HG02943 (cell line): ENCODE results near the gene FGF4.

Source experiments
- ATAC-seq: cut with Tn5 transposase; IDR thresholded peaks from one replicate; pipeline ENCODE4 v1.9.1; 2021; ENCODE audit warnings: mild to moderate bottlenecking, low read depth, moderate library complexity; ENCODE audit not compliant: unreplicated experiment

Gene FGF4

DNA sequence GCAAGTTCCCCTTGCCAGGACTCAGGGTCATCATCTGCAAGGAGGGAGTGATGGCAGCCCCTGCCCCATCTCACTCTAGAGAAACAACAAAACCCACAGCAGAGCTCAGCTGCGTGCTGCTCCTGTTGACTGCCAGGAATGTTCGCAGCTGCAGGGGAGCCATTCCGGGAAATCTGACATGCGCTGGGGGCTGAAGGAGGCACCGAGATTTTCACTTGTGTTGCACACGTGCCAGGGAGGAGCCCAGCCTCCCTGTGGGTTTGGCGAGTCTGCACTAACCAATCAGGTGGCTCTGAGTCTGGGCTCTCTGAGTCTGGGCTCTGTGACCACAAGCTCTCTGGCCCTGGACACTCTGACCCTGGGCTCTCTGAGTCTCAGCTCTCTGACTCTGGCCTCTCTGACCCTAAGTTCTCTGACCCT is 33.5 kb upstream of the FGF4 start:
- ATAC-seq: no peak

DNA sequence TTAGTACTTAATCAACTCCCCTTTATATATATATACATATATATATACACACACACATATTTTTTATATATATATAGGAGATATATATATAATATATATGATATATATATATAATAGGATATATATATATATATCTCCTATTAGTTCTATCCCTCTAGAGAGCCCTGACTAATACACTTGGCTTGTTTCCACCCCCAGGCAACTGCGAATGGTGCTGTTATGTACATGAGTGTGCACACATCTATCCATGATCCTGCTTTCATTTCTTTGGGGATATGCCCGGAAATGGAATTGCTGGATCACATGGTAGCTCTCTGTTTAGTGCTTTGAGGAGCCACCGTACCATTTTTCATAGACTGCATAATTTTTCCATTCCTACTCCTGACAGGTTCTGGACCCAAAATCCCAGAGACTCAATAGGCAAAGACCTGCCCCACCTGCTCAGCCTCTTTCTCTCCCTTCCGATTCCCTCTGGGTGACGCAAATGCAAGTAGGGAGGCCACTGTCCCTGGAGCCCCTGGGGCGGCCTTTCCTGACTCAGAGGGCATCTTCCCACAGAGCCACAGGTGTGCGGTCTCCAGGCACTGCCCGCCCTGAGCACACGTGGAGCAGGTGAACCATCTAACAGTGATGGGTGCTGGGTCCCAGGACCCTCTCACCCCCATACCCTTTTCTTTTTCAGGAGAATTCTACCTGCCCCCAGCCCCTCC is 32.1 kb upstream of the FGF4 start:
- ATAC-seq: no peak

DNA sequence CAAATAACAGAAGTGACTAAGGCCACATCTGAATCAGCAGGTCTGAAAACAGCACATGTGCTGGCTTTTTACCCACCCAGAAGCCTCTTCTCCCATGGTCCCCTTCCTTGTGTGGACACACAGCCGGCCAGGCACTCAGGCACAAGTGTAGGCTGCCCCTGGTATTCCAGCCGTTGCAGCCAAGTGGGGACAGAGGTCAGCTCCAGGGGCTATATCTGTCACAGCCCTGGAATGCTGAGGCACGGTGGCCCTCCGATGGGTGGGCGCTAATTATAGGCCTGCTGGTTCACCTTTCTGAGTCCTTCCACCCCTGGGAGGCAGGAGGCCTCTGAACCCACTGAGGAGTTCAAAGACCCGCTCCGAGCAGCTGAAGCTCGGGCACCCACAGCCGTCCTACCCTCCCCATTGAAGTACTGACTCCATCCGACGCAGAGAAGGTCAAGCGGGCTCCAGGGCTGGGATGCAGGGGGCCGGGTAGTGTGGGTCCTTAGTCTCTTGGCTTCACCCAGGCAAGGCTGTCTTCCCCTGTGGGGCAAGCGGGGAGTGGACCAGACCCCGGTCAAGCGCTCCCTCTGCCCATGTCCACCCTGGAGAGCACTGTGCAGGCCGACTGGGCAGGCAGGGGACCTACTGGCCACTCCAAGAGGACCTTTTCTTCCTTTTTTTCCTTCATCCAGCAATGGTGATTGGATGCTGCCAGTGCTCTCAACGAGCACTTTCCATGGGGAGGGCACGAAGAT is 29.8 kb upstream of the FGF4 start:
- no peak for ATAC-seq

DNA sequence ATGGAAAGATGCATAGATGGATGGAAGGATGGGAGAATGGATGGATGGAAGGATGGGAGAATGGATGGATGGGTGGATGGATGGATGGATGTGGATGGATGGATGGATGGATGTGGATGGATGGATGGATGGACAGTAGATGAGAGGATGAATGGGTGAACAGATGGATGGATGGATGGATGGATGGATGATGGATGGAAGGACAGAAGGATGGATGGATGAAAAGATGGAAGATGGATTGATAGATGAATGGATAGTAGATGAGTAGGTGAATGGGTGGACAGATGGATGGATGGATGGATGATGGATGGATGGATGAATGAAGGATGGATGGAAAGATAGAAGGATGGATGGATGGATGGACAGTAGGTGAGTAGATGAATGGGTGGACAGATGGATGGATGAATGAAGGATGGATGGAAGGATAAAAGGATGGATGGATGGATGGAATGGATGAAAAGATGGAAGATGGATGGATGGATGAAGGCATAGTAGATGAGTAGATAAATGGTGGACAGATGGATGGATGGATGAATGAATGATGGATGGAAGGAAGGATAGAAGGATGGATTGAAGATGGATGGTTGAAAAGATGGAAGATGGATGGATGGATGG is 28.6 kb upstream of the FGF4 start:
- no peak for ATAC-seq

DNA sequence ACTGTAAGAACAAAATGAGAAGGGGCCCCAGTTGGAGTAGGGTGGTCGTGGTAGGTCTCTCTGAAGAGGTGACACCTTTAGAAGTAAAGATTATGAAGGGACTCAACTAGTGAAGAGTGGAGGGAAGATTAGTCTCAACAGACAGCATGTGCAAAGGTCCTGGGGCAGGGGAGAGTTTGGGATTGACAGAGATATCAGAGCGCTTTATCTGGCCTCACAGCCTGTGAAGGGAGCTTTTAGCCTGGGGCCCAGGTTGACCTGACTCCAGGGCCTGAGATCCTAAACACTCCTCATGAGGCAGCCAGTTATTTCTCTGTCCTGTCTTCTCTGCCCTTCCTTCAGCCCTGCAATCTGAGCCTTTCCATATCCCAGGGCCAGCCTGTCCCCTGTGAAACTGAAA is 27.9 kb upstream of the FGF4 start:
- ATAC-seq: no peak

DNA sequence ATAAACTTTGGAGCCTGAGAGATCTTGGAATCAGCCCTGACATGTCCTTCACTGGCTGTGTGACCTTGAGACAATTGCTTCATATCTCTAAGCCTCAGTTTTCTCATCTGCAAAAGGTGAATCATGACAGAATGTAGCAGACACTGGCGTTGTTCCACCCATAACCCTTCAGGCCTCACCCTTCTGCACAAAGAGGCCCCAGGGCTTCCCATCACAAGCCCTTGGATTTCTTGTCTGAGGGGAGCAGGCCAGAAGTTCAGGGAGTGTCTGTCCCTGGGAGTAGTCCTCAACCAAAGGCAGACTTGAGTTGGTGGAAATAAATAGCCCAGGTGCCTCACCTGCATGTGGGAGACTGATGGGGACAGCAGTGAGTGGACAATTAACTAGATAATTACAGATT is 27.4 kb upstream of the FGF4 start:
- no peak for ATAC-seq

DNA sequence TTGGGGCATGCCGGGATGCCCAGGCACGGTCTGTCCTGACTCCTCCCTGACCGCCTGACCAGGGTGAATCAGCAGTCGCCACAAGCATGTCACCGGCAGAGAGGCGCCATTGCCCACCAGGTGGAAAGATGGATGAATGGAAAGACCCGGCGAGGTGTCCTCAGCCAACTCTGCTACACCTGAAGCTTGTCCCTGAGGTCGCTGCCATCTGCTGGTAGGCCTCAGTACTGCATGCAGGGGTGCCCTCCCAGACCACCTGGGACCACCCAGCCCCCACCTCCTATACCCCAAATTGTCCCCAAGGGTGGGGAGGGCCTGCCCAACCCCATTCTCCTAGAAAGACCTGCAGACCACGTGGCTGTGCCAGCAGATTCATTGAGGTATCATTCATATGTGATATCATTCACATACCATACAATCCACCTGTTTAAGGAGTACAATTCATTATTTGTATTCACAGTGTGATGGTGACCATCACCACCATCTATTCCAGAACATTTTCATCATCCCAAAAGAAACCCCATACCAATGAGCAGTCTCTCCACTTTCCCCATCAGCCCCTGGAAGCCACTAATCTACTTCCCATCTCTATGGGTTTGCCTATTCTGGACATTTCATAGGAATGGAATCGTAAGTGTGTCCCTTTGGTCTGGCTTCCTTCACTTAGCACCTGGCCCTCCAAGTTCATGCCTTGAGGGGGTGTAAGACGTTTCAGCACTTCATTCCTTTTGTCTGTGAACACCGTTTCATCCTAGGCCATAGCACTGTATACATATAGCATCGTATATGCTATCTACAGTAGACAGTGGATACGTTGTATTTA is 26.6 kb upstream of the FGF4 start:
- ATAC-seq: no peak

DNA sequence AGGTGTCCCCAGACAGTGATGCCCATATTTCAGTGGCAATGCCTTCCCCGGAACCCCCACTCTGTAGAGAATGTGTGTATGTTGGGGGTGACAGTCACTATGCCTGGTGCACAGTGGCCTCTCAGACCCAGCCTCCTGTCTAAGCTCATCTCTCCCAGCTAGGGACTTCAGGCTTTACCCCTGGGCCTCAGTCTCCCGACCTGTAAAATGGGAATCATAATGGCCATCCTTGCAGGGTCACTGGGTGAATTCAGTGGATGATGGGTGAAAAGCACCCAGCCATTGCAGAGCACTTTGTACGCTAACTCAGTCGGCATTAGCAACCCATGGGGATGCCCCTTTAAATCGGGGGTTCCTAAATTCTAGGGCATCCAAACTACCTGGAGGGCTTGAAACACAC is 25.1 kb upstream of the FGF4 start:
- no peak for ATAC-seq

DNA sequence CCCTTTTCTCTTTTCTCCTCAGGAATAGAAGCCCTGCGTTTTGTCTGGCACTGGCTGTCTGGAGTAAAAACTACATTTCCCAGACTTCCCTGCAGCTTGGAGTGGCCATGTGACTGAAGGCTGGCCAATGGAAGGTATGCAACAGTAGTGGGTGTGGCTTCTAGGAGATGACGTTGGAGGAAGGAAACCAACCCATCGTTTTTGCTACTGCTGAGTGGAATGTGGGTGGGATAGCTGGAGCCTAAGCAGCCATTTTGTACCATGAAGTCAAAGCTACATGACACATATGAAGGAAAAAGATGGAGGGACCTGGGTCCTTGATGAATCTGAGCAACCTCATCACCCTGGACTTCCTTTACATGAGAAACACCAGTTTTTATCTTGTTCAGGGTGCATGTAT is 24.4 kb upstream of the FGF4 start:
- no peak for ATAC-seq

DNA sequence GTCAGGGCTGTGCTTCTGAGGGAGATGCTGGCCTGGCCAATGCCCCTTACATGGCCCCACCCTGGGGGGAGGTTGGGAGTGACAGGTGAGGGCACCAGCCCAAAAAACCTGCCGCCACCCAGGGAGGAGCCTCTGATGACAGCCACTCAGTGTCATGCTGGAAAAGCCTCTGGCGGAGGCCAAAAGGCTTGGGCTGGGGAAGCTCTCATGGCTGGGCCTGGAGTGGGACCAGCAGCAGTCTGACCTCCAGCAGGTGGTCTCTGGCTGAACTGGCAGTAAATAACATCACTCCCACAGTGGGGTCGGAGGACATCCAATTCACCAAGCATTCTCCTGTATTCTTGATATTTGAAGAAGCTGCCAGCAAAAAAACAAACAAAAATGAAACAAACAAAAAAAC is 24.0 kb upstream of the FGF4 start:
- ATAC-seq: no peak

DNA sequence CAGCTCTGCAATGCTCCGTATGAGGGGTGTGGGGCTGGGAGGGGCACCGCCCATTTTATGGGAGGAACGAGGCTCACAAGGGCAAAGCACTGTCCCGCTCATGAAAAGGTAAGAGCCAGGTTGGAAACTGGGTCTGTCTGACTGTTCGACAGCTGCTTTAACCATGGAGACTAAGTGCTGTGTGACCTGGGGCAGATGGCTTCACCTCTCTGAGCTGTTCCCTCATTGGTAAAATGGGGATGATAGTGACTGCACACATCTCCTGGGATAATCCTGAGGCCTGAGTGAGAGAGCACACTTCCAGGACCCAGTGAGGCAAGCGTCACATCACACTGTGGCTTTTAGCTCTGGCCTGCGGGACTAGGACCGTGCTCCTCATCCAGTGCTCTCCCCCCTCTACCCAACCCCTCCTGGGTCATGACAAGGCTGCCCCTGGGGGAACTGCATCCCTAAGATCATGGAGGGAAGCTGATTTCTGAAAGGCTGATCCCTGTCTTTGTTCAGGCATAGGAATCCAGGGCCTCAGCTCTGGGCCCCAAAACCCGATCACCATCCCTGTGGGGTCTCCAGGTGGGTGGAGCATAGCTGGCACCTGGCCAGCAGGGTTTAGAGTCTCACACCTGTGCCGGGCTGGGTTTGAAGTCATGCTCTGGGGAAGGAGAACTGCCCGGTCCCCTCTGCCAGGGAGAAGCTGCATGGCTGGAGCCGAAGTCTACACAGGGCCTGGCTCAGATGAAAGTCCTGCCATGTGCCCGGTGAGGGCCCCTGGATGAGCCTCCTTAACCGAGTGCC is 22.8 kb upstream of the FGF4 start:
- no peak for ATAC-seq

DNA sequence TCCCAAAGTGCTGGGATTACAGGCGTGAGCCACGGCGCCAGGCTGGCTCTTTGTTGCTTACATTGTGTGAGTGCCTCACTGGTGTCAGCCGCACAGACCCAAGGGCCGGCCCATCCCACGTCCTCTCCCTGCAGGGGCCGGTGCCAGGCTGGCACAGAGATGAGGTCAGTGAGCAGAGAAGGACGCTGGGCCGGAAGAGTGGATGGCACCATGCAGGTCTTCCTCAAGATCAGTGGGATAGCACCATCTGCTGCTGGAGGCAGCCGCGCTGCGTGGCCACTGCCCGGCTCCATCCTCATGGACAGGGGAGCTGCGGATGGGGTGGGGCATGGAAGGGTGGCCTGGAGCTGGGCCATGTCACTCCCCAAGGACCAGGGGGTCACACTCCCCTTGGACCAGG is 22.0 kb upstream of the FGF4 start:
- no peak for ATAC-seq

DNA sequence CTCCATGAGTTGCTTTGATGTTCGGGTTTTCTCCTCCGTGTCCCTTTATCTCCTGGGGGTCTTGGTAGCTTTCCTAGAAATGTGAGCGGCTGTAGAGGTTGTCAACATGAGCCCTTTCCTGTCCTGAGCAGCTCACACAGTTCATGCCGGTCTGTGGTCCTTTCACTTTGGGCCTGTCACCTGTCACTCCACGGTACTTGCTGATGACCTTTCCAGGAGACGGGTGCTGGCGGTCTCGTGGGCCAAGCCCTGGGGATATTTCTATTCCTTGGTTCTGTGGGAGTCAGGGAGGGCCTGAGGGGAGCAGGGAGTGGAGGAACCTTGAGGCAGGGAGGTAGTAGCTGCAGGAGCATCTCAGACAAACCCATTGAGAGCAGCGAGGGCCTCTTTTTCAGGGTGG is 20.9 kb upstream of the FGF4 start:
- no peak for ATAC-seq

DNA sequence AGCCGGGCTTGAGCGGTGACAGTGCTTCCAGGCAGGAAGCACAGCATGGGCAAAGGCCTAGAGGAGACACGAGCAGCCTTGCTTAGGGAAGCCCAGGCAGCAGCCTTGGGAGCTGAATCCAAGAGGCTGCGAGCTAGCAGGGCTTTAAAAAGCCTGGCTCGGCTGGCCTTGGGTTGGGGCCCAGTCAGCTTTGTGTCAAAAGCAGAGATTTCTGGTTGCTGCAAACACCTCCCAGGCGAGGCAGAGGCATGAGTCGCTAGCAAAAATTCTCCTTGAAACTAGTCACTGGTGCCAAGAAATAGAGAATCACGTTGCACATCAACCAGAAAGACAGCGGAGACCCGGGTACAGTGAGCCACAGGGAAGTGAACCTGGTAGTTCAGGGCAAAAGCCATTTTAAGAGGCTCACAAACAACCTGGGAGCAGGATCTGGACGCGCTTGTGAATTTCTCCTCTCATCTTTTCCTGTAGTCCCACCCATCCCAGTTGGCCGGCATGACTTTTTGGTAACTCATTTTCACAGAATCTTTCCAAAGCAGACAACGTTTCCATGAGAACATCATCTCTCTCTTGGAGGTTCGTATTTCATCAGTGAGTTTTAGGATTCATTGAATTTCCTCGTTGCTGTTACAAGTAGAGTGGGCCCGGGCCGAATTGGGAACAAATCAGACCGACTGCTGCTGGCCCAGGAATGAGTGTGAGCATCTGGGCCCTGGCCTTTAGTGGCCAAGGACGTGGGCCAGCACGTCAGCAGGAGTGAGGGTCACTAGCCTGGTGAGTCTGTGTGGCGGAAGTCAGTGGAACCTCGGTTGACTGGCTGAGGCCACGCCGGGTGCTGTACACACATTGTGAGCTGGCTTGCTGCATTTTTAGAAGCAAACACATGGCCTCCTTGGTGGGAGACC is 16.4 kb upstream of the FGF4 start:
- no peak for ATAC-seq

DNA sequence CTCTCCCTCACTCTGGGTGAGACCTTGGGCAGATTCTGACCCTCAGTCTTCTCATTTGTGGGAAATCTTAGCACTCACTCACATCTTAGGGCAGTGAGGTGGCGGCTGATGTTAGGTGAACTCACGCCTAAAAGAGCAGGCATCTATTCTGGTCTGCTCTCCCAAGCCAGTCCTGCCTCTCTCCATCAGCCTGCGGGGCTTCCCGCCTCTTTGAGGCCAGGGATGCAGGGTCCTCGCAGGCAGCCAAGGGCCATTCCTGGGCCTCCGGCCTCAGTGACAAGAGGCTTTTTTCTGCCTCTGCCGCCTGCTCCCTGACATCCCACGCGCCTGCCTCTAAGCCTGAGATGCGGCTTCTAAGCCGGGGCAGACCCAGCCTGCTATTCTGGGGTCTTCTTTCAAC is 13.8 kb upstream of the FGF4 start:
- ATAC-seq: no peak

DNA sequence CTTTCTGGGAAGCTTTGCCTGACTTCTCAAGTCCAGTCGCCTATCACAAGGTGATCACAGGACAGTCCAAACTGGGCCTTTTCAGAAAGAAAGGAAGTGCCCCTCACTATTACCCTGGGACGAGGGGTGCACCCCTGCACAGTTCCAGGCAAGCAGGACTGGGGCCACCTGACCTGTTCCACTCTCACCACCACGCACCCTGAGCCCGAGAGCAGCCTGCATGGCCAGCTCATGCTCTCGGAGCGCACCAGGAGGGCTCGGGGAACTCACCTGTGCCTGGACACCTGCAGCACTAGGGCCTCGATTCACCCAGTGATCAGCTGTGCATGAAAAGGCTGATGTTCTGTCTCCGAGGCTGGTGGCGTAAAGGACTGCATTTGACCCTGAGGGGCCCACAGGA is 12.8 kb upstream of the FGF4 start:
- ATAC-seq: no peak

DNA sequence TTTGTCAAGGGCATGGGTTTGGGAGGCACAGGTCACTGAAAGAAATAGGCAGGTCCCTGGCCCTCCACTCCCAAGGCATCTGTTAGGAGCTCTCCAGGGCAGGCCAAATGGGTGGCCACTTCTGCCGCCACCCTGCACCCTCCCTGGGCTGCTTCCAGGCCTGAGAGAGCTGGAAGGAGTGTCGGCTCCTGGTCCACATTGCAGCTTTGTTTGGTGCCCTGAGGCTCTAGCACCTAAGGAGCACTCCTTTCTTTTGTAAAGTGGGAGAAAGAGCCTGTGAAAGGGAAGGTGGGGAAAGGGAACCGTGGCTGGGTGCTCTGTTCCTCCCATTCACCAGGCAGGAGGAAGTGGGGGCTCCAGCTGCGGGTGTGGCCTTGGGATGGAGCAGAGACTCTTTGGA is 12.3 kb upstream of the FGF4 start:
- ATAC-seq: no peak

DNA sequence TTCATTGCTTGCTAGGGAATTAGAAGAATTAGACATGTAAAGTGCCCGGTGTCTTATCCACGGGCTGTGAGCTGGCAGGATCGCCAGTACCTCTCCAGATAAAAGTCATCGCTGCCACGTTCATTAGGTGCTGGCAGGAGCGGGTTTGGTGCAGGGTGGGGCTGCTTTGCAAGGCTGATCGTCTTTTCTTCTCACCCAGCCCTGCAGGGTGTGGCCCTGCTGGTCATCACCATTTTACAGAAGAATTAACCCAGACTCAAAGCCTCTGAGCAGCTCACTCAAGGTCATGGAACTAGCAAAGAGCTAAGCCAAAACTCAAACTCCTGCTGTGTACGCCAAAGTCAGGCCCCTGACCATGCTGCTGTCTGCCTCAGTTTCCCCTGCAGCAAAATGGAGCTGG is 6.1 kb upstream of the FGF4 start:
- ATAC-seq: no peak

DNA sequence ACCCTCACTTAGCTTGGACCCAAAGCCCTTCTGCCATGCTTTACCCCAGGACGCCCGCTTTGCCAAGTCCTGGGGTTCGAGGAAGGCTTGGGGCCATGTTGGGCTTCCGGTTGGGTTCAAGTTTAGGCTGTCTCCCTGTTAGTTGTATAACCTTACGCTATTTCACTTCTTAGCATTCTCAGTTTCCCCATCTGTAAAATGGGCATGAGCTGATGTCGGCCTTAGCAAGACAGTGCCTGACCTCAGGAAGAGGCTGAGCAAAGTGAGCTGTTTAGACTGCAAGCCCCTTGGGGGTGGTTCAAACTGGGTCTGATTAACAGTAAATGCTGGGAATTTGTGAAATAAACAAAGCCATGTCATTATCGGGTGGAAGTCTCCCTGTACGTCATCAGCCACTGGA is 3.2 kb upstream of the FGF4 start:
- ATAC-seq: no peak
